ENCODE data around the gene KDM5B. TPM values are rescaled to one million over a fixed set of nuclear protein-coding genes. Genes with fewer than 3 reads are reported as not detected.

Gene KDM5B
- total and polyA plus RNA-seq, 9 of the 15 experiments (the other 6 are each of a cell fraction or from before 2014, with no cell fraction given) = 15.4 to 90.6 (median 57.1) TPM

DNA sequence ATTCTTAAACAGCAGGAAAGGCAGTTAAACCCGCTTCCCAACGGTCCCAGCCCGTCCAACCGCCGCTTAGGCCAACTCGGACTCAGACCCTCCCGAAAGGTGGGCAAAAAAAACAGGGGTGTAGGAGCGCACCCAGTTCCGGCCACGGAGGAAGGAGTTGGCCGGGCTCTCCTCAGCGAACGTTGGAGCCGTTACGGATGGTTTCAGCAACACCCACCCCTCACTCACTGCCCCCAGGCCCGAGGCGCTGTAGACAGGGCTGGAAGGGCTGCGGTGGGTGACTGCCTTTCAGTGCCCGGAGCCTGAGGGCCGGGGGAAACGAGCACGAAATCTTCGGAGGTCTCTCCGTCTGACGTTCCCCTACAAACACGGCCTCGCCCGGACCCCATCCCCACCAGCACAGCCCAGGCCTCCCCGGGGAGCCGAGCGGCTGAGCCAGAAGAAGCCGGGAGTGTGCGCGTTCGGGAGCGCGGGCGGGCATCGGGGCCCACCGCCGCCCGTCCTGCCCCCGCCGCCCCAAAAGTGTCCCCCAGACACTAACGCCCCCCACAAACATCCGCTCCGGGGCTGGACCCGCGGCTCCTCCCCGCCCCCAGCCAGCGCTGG lies 1.3 kb downstream of the KDM5B start (continued):
- TF ChIP-seq HDAC3 (IDR thresholded peaks at IDR 0.05; ENCODE audit: borderline replicate concordance, partially characterized antibody) (no peak), PRMT5 (CRISPR knock-in tag; IDR thresholded peaks at IDR 0.05) (no peak), ZNF165 (CRISPR knock-in tag; IDR thresholded peaks at IDR 0.05; ENCODE audit: borderline replicate concordance) (peak; percentile 64; the same call in 1 of the 2 replicates), ATF7 (IDR thresholded peaks at IDR 0.05) (peak; percentile 39; the same call in 1 of the 2 replicates), CBX1 (IDR thresholded peaks at IDR 0.05; ENCODE audit: low read depth) (no peak; the same call in 1 of the 2 replicates), CXXC5 (CRISPR knock-in tag; IDR thresholded peaks at IDR 0.05) (peak; percentile 29; the same call in 1 of the 2 replicates), ZKSCAN3 (CRISPR knock-in tag; IDR thresholded peaks at IDR 0.05) (no peak), NRF1 (conservative IDR thresholded peaks at IDR 0.05 in 1 of 2, IDR thresholded peaks at IDR 0.05 in 1 of 2) (0 out of 4 replicates have a peak, but pooled peaks of 1 of the 2 experiments have one; percentile 13), SAP30 (IDR thresholded peaks at IDR 0.05; ENCODE audit: borderline replicate concordance, insufficient read depth, low read depth, low read length, poor library complexity, severe bottlenecking) (no peak), ERF (CRISPR knock-in tag; IDR thresholded peaks at IDR 0.05) (peak; percentile 90), SLC30A9 (CRISPR knock-in tag; IDR thresholded peaks at IDR 0.05) (no peak), KDM5B (IDR thresholded peaks at IDR 0.05; ENCODE audit: insufficient replicate concordance, low read depth, low read length) (peak; percentile 55), PHB (CRISPR knock-in tag; IDR thresholded peaks at IDR 0.05) (no peak), GABPB1 (CRISPR knock-in tag; IDR thresholded peaks at IDR 0.05) (peak; percentile 57; the same call in 1 of the 2 replicates), HMGN3 (IDR thresholded peaks at IDR 0.05; ENCODE audit: borderline replicate concordance, extremely low read depth, insufficient read length, low read depth, low read length) (peak; percentile 18), JUNB (CRISPR knock-in tag; conservative IDR thresholded peaks at IDR 0.05) (0 out of 2 replicates have a peak, but pooled peaks have one; percentile 4), ZNF3 (CRISPR knock-in tag; IDR thresholded peaks at IDR 0.05) (no peak), ZNF354B (CRISPR knock-in tag; IDR thresholded peaks at IDR 0.05) (0 out of 2 replicates have a peak, but pooled peaks have one; percentile 35), ZC3H8 (IDR thresholded peaks at IDR 0.05) (no peak)
- TF ChIP-seq, protein P1, sequence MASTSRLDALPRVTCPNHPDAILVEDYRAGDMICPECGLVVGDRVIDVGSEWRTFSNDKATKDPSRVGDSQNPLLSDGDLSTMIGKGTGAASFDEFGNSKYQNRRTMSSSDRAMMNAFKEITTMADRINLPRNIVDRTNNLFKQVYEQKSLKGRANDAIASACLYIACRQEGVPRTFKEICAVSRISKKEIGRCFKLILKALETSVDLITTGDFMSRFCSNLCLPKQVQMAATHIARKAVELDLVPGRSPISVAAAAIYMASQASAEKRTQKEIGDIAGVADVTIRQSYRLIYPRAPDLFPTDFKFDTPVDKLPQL (IDR thresholded peaks at IDR 0.05; ENCODE audit: extremely low read depth, insufficient read length) = no peak
- TF ChIP-seq, protein P2, sequence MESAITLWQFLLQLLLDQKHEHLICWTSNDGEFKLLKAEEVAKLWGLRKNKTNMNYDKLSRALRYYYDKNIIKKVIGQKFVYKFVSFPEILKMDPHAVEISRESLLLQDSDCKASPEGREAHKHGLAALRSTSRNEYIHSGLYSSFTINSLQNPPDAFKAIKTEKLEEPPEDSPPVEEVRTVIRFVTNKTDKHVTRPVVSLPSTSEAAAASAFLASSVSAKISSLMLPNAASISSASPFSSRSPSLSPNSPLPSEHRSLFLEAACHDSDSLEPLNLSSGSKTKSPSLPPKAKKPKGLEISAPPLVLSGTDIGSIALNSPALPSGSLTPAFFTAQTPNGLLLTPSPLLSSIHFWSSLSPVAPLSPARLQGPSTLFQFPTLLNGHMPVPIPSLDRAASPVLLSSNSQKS (CRISPR knock-in tag; IDR thresholded peaks at IDR 0.05) = no peak
- TF ChIP-seq, protein P3, sequence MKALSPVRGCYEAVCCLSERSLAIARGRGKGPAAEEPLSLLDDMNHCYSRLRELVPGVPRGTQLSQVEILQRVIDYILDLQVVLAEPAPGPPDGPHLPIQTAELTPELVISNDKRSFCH (CRISPR knock-in tag; IDR thresholded peaks at IDR 0.05) = no peak
- TF ChIP-seq, protein P3 (tag; IDR thresholded peaks at IDR 0.05) = 0 out of 2 replicates have a peak, but pooled peaks have one; percentile 32
- TF ChIP-seq, protein P4, sequence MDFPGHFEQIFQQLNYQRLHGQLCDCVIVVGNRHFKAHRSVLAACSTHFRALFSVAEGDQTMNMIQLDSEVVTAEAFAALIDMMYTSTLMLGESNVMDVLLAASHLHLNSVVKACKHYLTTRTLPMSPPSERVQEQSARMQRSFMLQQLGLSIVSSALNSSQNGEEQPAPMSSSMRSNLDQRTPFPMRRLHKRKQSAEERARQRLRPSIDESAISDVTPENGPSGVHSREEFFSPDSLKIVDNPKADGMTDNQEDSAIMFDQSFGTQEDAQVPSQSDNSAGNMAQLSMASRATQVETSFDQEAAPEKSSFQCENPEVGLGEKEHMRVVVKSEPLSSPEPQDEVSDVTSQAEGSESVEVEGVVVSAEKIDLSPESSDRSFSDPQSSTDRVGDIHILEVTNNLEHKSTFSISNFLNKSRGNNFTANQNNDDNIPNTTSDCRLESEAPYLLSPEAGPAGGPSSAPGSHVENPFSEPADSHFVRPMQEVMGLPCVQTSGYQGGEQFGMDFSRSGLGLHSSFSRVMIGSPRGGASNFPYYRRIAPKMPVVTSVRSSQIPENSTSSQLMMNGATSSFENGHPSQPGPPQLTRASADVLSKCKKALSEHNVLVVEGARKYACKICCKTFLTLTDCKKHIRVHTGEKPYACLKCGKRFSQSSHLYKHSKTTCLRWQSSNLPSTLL (IDR thresholded peaks at IDR 0.05) = 0 out of 2 replicates have a peak, but pooled peaks have one; percentile 13

Data from K562 (cell line).